Lower leg skin (tissue), 4 donors: ENCODE measurements around the gene SNX33. TPM values are rescaled to one million over a fixed set of nuclear protein-coding genes. Genes with fewer than 3 reads are reported as not detected.
"Not testable (repeated sequence)": the region's sequence is repeated elsewhere in the genome, so short reads cannot be mapped to it uniquely, and the experiment has no call there.

Source experiments
- DNase-seq, 2 donors: peaks; one replicate each; pipeline ENCODE4 v3.0.0-alpha.2; 2019; ENCODE audit warnings: low spot score in 2 of 2
- H3K4me3 ChIP-seq: fragments of 200-600 bp; sonication (generic); 2 replicates; pipeline ENCODE4 v1.5.1; 2017; ENCODE audit warnings: mild to moderate bottlenecking, low read depth; ENCODE audit not compliant: poor library complexity, severe bottlenecking
- POLR2A ChIP-seq, 2 donors: fragments of 450-650 bp; IDR thresholded peaks; one replicate each; pipeline ENCODE4 v1.6.1; 2016 to 2017; ENCODE audit warnings: antibody characterized with exemption in 2 of 2, mild to moderate bottlenecking in 1 of 2, moderate library complexity in 1 of 2
- WGBS, 2 donors: methylation state at CpG; one replicate each; pipeline ENCODE4 v1.1.5; 2018; 5-methylcytosine and 5-hydroxymethylcytosine counted together
- intact Hi-C: fragments of 100-400 bp; cut with DNase I; formaldehyde crosslinking; loops from one replicate; pipeline ENCODE4 v1.15.0; 2023; ENCODE audit warnings: low total_unique reads
- total RNA-seq, 4 donors: library from RNA; depleted of rRNA; stranded (reverse); fragments of >200 nt; gene quantifications; one replicate each; pipeline ENCODE4 v1.1.0, GENCODE V29; 2016
- TF ChIP-seq, protein P1 (sequence below), 3 donors: fragments of 450-650 bp; IDR thresholded peaks; one replicate each; pipeline ENCODE4 v1.5.1; 2016; ENCODE audit warnings: antibody characterized with exemption in 3 of 3, mild to moderate bottlenecking in 3 of 3, moderate library complexity in 2 of 3

SNX33 gene
- total RNA-seq, 4 donors from 2014 or later: 24.8 to 40.5 (median 35.5) TPM

GRCh38 chr15:75675579-75676404 is 28.1 kb downstream of the SNX33 start:
- 80 to 85% methylated on average over 35 to 41 of the region's 41 CpGs for WGBS, 2 donors
- intact Hi-C loops: no loop called here
- TF ChIP-seq, protein P1, sequence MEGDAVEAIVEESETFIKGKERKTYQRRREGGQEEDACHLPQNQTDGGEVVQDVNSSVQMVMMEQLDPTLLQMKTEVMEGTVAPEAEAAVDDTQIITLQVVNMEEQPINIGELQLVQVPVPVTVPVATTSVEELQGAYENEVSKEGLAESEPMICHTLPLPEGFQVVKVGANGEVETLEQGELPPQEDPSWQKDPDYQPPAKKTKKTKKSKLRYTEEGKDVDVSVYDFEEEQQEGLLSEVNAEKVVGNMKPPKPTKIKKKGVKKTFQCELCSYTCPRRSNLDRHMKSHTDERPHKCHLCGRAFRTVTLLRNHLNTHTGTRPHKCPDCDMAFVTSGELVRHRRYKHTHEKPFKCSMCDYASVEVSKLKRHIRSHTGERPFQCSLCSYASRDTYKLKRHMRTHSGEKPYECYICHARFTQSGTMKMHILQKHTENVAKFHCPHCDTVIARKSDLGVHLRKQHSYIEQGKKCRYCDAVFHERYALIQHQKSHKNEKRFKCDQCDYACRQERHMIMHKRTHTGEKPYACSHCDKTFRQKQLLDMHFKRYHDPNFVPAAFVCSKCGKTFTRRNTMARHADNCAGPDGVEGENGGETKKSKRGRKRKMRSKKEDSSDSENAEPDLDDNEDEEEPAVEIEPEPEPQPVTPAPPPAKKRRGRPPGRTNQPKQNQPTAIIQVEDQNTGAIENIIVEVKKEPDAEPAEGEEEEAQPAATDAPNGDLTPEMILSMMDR (IDR thresholded peaks at IDR 0.05): no peak
- no peak for TF ChIP-seq POLR2A (IDR thresholded peaks at IDR 0.05)

GRCh38 chr15:75676688-75677464 is 29.2 kb downstream of the SNX33 start:
- no peak overlapping the region for H3K4me3 ChIP-seq
- TF ChIP-seq POLR2A (IDR thresholded peaks at IDR 0.05): no peak
- TF ChIP-seq, protein P1 (IDR thresholded peaks at IDR 0.05): no peak
- WGBS, 2 donors: 89 to 95% methylated on average over 25 to 30 of the region's 30 CpGs
- intact Hi-C loops: no loop called here
- DNase-seq: no peak

More at GRCh38 chr15:75675579-75676404, 28.1 kb downstream of the SNX33 start:
- H3K4me3 ChIP-seq: no peak overlapping the region
- DNase-seq: no peak

DNA sequence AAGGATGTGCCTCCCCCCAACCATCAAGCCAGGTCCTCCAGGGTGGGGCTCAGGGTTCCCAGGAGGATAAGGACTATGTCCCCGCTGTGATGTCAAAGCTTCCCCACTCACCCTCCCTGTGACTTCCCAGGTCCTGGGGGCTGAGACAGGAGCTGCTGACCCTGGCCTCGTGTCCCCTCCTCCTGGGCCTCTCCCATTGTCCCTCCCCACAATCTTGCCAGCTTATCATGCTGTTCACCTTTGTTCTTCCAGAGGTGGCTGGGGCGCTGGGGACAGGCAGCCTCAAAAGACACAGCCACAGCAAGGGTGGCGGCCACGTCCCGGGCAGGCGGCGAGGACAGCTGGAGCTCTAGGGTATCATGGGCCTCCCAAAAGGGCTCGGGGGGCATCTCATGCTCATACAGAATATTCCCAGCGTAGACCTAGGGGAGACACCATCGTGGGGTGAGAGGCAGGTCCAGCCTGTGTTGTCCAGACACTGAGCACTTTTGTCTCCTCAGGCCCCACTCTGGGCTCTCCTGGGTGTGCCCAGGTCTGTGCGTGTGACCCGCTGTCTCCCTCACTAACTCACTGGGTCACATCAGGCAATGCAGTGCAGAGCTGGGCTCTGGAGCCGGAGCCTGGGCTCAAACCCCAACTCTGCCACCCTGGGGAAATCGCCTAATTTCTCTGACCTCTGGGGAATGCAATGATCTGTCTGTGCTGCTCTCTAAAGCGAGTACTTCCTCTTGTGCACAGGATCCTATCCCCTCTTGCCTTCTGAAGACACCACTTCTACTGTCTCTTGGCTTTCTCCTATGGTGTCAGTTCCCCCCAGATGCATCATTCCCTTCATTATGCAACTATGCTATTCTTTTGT is 30.0 kb downstream of the SNX33 start:
- no peak for DNase-seq
- no peak overlapping the region for H3K4me3 ChIP-seq
- intact Hi-C loops: no loop called here
- 91 to 93% methylated on average over 16 of the region's 16 CpGs for WGBS, 2 donors
- TF ChIP-seq POLR2A (IDR thresholded peaks at IDR 0.05): no peak
- TF ChIP-seq, protein P1 (IDR thresholded peaks at IDR 0.05): no peak

- intact Hi-C loops, H3K4me3 ChIP-seq, DNase-seq: not testable (repeated sequence)
- 89 to 91% methylated on average over 6 of the region's 6 CpGs for WGBS, 2 donors
Measured at GRCh38 chr15:75678324-75678690, 30.6 kb downstream of the SNX33 start.

GRCh38 chr15:75680007-75680789 is 32.5 kb downstream of the SNX33 start:
- TF ChIP-seq, protein P1 (IDR thresholded peaks at IDR 0.05): no peak
- no peak for TF ChIP-seq POLR2A (IDR thresholded peaks at IDR 0.05)
- WGBS, 2 donors: 79 to 84% methylated on average over 11 of the region's 11 CpGs
- intact Hi-C loops: loop anchor here (5.0 kb wide), 1 partner anchor 122 kb away; no protein-coding TSS in a partner anchor
- DNase-seq: no peak
- no peak overlapping the region for H3K4me3 ChIP-seq
